Fibroblast of lung (primary cell): ENCODE measurements around the gene WSB1. TPM values are rescaled to one million over a fixed set of nuclear protein-coding genes. Genes with fewer than 3 reads are reported as not detected.

Experiments used
- DNase-seq, 2 donors: peaks; one replicate each; pipeline versions ENCODE4 v3.0.0 to v3.0.0-alpha.2; 2010; ENCODE audit warnings: low read depth in 2 of 2
- H2AFZ ChIP-seq: 2 replicates; pipeline ENCODE4 v1.5.1; 2012; ENCODE audit warnings: low read length, control low read depth, inconsistent platforms
- H3K27ac ChIP-seq: 2 replicates; pipeline ENCODE4 v1.5.1; 2011; ENCODE audit warnings: low read length, control low read depth; ENCODE audit not compliant: insufficient read depth
- H3K27me3 ChIP-seq: 2 replicates; pipeline ENCODE4 v1.5.1; 2011; ENCODE audit warnings: mild to moderate bottlenecking, low read length; ENCODE audit not compliant: control insufficient read depth, insufficient read depth
- H3K36me3 ChIP-seq: 2 replicates; pipeline ENCODE4 v1.5.1; 2011; ENCODE audit warnings: low read length; ENCODE audit not compliant: control insufficient read depth, insufficient read depth
- H3K4me1 ChIP-seq: 2 replicates; pipeline ENCODE4 v1.5.1; 2011; ENCODE audit warnings: low read length; ENCODE audit not compliant: control insufficient read depth, insufficient read depth; ENCODE audit errors: extremely low read depth
- H3K4me2 ChIP-seq: 2 replicates; pipeline ENCODE4 v1.5.1; 2011; ENCODE audit warnings: low read length, control low read depth; ENCODE audit not compliant: insufficient read depth; ENCODE audit errors: extremely low read depth
- H3K4me3 ChIP-seq, 4 experiments: fragments of 200-600 bp in 1 of 4; sonication (generic) in 1 of 4; replicated peaks in 1 of 4; 2 replicates each; pipeline ENCODE4 v1.5.1; 2011 to 2016; ENCODE audit warnings: low read length in 4 of 4, low read depth in 3 of 4, mild to moderate bottlenecking in 3 of 4, control low read depth in 2 of 4, inconsistent platforms in 1 of 4, mixed read lengths in 1 of 4; ENCODE audit not compliant: insufficient read depth in 1 of 4; ENCODE audit errors: control extremely low read depth in 1 of 4
- H3K79me2 ChIP-seq: 2 replicates; pipeline ENCODE4 v1.5.1; 2012; ENCODE audit warnings: mild to moderate bottlenecking, low read length, inconsistent platforms; ENCODE audit not compliant: control insufficient read depth, insufficient read depth
- H3K9ac ChIP-seq: 2 replicates; pipeline ENCODE4 v1.5.1; 2011; ENCODE audit warnings: mild to moderate bottlenecking, low read length, control low read depth; ENCODE audit not compliant: insufficient read depth
- H3K9me3 ChIP-seq: 2 replicates; pipeline ENCODE4 v1.5.1; 2012; ENCODE audit warnings: low read depth, low read length; ENCODE audit not compliant: control insufficient read depth, insufficient read depth
- H4K20me1 ChIP-seq: 2 replicates; pipeline ENCODE4 v1.5.1; 2011; ENCODE audit warnings: low read length; ENCODE audit not compliant: control insufficient read depth, insufficient read depth; ENCODE audit errors: extremely low read depth
- CTCF ChIP-seq, 2 donors: IDR thresholded peaks in 1 of 2; conservative IDR thresholded peaks in 1 of 2; 1 replicate in 1 of 2; 2 replicates in 1 of 2; pipeline ENCODE4 v1.5.1; 2011 to 2012; ENCODE audit warnings: low read length in 2 of 2, control low read depth in 1 of 2, inconsistent platforms in 1 of 2, low read depth in 1 of 2, mild to moderate bottlenecking in 1 of 2
- EZH2 ChIP-seq: IDR thresholded peaks from 2 replicates; pipeline ENCODE4 v1.5.1; 2012; ENCODE audit warnings: low read length, control low read depth, mild to moderate bottlenecking; ENCODE audit errors: missing control alignments
- polyA plus RNA-seq, 2 donors: library from polyadenylated mRNA; depleted of rRNA in 1 of 2; stranded (reverse) in 1 of 2; unstranded in 1 of 2; fragments of >200 nt; gene quantifications; 2 replicates each; pipeline ENCODE4 v1.2.1, GENCODE V29; 2011 to 2012; ENCODE audit warnings: missing spikeins in 1 of 2
- total RNA-seq: library from RNA; depleted of rRNA; stranded (reverse); fragments of >200 nt; gene quantifications from 2 replicates; pipeline ENCODE4 v1.2.1, GENCODE V29; 2014

Gene WSB1
- total and polyA plus RNA-seq, 2 donors (not counting 1 experiment from before 2014, with no cell fraction given), result 96.3 to 139 TPM

GRCh38 chr17:27303734-27304133 lies 9.8 kb downstream of the WSB1 start:
- Histone ChIP-seq H3K27ac (no peak overlapping the region), H3K36me3 (peaks cover 5% of the 10 kb centered on the region), H2AFZ (no peak overlapping the region), H3K4me2 (no peak overlapping the region), H3K79me2 (peaks cover 77% of the 10 kb centered on the region), H3K4me1 (no peaks in the 10 kb centered on the region), H3K9me3 (no peaks in the 10 kb centered on the region), H3K9ac (no peak overlapping the region), H3K27me3 (no peaks in the 10 kb centered on the region), H4K20me1 (peaks cover 2% of the 10 kb centered on the region), H3K4me3 (no peak overlapping the region)
- no peak for DNase-seq
- no peak for TF ChIP-seq EZH2
- TF ChIP-seq CTCF (conservative IDR thresholded peaks at IDR 0.05 in 1 of 2, IDR thresholded peaks at IDR 0.05 in 1 of 2; ENCODE audit: low read depth in 1 of 2, low read length in 2 of 2), result no peak

GRCh38 chr17:27306276-27306835 lies 12.4 kb downstream of the WSB1 start:
- Histone ChIP-seq H3K9me3 (no peaks in the 10 kb centered on the region), H3K36me3 (peaks cover 10% of the 10 kb centered on the region), H3K79me2 (peaks cover 52% of the 10 kb centered on the region), H3K27ac (no peak overlapping the region), H3K9ac (no peak overlapping the region), H4K20me1 (no peaks in the 10 kb centered on the region), H3K4me1 (no peaks in the 10 kb centered on the region), H3K4me3 (no peak overlapping the region), H3K4me2 (no peak overlapping the region), H3K27me3 (no peaks in the 10 kb centered on the region), H2AFZ (no peak overlapping the region)
- peak in 1 of 2 donors; percentile 58 for DNase-seq
- TF ChIP-seq CTCF (conservative IDR thresholded peaks at IDR 0.05 in 1 of 2, IDR thresholded peaks at IDR 0.05 in 1 of 2; ENCODE audit: low read depth in 1 of 2, low read length in 2 of 2), result no peak
- TF ChIP-seq EZH2, result no peak

- Histone ChIP-seq H4K20me1 (no peaks in the 10 kb centered on the region), H3K4me1 (peaks cover 4% of the 10 kb centered on the region), H3K9me3 (no peaks in the 10 kb centered on the region), H3K4me2 (no peak overlapping the region), H3K27ac (no peak overlapping the region), H3K4me3 (no peak overlapping the region), H3K36me3 (peaks cover 17% of the 10 kb centered on the region), H2AFZ (no peak overlapping the region), H3K27me3 (no peaks in the 10 kb centered on the region), H3K9ac (no peak overlapping the region), H3K79me2 (peaks cover 16% of the 10 kb centered on the region)
- DNase-seq, result no peak
- TF ChIP-seq EZH2 (no peak), CTCF (conservative IDR thresholded peaks at IDR 0.05 in 1 of 2, IDR thresholded peaks at IDR 0.05 in 1 of 2; ENCODE audit: low read depth in 1 of 2, low read length in 2 of 2) (no peak)
These were observed 16.7 kb downstream of the WSB1 start for GRCh38 chr17:27310565-27311110.
